ENCODE measurements around the gene COMMD2. TPM values are rescaled to one million over a fixed set of nuclear protein-coding genes. Genes with fewer than 3 reads are reported as not detected.

The COMMD2 gene
- total and polyA plus RNA-seq, 2 of the 4 experiments (the other 2 are of a cell fraction): 23.6 to 46.1 TPM

GRCh38 chr3:149726716-149727407 lies 25.4 kb downstream of the COMMD2 start:
- Histone ChIP-seq H4K8ac (ENCODE audit: low read depth in 2 of 2, low read length in 2 of 2) (no peak overlapping the region), H4K91ac (ENCODE audit: insufficient read depth, low read depth, low read length) (no peak overlapping the region), H3K4me3 (ENCODE audit: insufficient read depth, low read depth, low read length) (no peak overlapping the region), H3K14ac (replicated peaks; ENCODE audit: low read depth, low read length) (no peak overlapping the region), H3K4me1 (ENCODE audit: control insufficient read depth, insufficient read depth, low read length) (no peaks in the 10 kb centered on the region), H3K4me2 (ENCODE audit: low read depth, low read length) (no peak overlapping the region), H3K36me3 (ENCODE audit: control insufficient read depth, insufficient read depth, low read length) (no peaks in the 10 kb centered on the region), H3K9me1 (ENCODE audit: insufficient read depth, low read length) (no peaks in the 10 kb centered on the region), H2AK9ac (replicated peaks; ENCODE audit: low read depth, low read length, poor library complexity) (no peak overlapping the region), H3K9ac (ENCODE audit: low read depth, low read length) (no peak overlapping the region), H2BK5ac (ENCODE audit: low read depth, low read length, poor library complexity, severe bottlenecking) (no peak overlapping the region), H2BK120ac (ENCODE audit: low read depth, low read length) (no peak overlapping the region), H3K79me1 (ENCODE audit: low read depth in 1 of 2, low read length in 2 of 2) (no peaks in the 10 kb centered on the region), H3K27ac (ENCODE audit: insufficient read depth, low read length) (no peak overlapping the region), H3K18ac (ENCODE audit: low read depth, low read length) (no peak overlapping the region), H3K23ac (ENCODE audit: low read depth, low read length) (no peak overlapping the region), H3K4ac (ENCODE audit: low read depth, low read length) (no peak overlapping the region), H3K56ac (ENCODE audit: extremely low read depth, insufficient read depth, low read length) (no peak overlapping the region), H3K27me3 (ENCODE audit: control insufficient read depth, insufficient read depth, low read length) (peaks cover 1% of the 10 kb centered on the region; the same call in 1 of the 2 replicates), H2BK15ac (ENCODE audit: low read depth, low read length) (no peak overlapping the region), H2BK20ac (ENCODE audit: low read depth, low read length) (no peak overlapping the region), H4K5ac (ENCODE audit: low read depth, low read length) (no peak overlapping the region), H2AFZ (replicated peaks; ENCODE audit: low read length, poor library complexity) (no peak overlapping the region), H3K9me3 (ENCODE audit: control insufficient read depth, insufficient read depth, low read length) (no peaks in the 10 kb centered on the region), H4K20me1 (ENCODE audit: insufficient read depth, low read length) (no peaks in the 10 kb centered on the region), H2AK5ac (ENCODE audit: low read depth, low read length) (no peak overlapping the region)
- WGBS, 2 experiments (ENCODE audit: extremely low coverage in 2 of 2, insufficient read length in 1 of 2): no CpG with 5 or more reads among the region's 2 CpGs
- ChIA-PET CTCF (no interaction called here), POLR2A (ENCODE audit: unreplicated experiment) (no interaction called here)
- intact Hi-C loops (cut with micrococcal nuclease) (no loop called here), dilution Hi-C loops (cut with HindIII; ENCODE audit: low sequenced_read_pairs, unreplicated experiment) (loop anchor here (25.0 kb wide), 1 partner anchor 215 kb away; no protein-coding TSS in a partner anchor), in situ Hi-C loops (cut with MboI; ENCODE audit: low sequenced_read_pairs) (no loop called here)
- peak; percentile 10 for DNase-seq
- no TSS peak for BruUV-seq (replicated peaks)
- ATAC-seq (ENCODE audit: low read depth): no peak; the same call in 1 of the 2 replicates
- TF ChIP-seq MXI1 (IDR thresholded peaks at IDR 0.05; ENCODE audit: borderline replicate concordance, low read depth, low read length): no peak
- TF ChIP-seq POLR2A (IDR thresholded peaks at IDR 0.05; ENCODE audit: low read depth, low read length): no peak
- no peak for TF ChIP-seq MAFK (IDR thresholded peaks at IDR 0.05; ENCODE audit: low read depth, low read length)
- no peak for TF ChIP-seq CTCF (conservative IDR thresholded peaks at IDR 0.05; ENCODE audit: low read depth, low read length)
- no peak for TF ChIP-seq CHD1 (IDR thresholded peaks at IDR 0.05; ENCODE audit: low read depth, low read length)
- TF ChIP-seq NFE2L2 (IDR thresholded peaks at IDR 0.05; ENCODE audit: low read depth, low read length): no peak
- no peak for TF ChIP-seq BHLHE40 (IDR thresholded peaks at IDR 0.05; ENCODE audit: low read depth, low read length)
- TF ChIP-seq RFX5 (IDR thresholded peaks at IDR 0.05; ENCODE audit: low read depth, low read length): no peak
- TF ChIP-seq RAD21 (IDR thresholded peaks at IDR 0.05; ENCODE audit: low read length): no peak
- no peak for TF ChIP-seq FOS (IDR thresholded peaks at IDR 0.05; ENCODE audit: low read depth, low read length)
- TF ChIP-seq SMC3 (IDR thresholded peaks at IDR 0.05; ENCODE audit: low read depth, low read length): no peak
- TF ChIP-seq MAZ (IDR thresholded peaks at IDR 0.05; ENCODE audit: borderline replicate concordance, low read depth, low read length): no peak
- no peak for TF ChIP-seq ELK1 (IDR thresholded peaks at IDR 0.05; ENCODE audit: borderline replicate concordance, low read depth, low read length)
- TF ChIP-seq RCOR1 (IDR thresholded peaks at IDR 0.05; ENCODE audit: insufficient replicate concordance, low read length): no peak
- TF ChIP-seq USF2 (IDR thresholded peaks at IDR 0.05; ENCODE audit: low read depth, low read length): no peak
- no peak for TF ChIP-seq CEBPB (IDR thresholded peaks at IDR 0.05; ENCODE audit: low read depth, low read length)

Data from IMR-90 (cell line).